ENCODE data around the gene TMC3.
"Not testable (repeated sequence)": the region's sequence is repeated elsewhere in the genome, so short reads cannot be mapped to it uniquely, and the experiment has no call there.

Gene TMC3

DNA sequence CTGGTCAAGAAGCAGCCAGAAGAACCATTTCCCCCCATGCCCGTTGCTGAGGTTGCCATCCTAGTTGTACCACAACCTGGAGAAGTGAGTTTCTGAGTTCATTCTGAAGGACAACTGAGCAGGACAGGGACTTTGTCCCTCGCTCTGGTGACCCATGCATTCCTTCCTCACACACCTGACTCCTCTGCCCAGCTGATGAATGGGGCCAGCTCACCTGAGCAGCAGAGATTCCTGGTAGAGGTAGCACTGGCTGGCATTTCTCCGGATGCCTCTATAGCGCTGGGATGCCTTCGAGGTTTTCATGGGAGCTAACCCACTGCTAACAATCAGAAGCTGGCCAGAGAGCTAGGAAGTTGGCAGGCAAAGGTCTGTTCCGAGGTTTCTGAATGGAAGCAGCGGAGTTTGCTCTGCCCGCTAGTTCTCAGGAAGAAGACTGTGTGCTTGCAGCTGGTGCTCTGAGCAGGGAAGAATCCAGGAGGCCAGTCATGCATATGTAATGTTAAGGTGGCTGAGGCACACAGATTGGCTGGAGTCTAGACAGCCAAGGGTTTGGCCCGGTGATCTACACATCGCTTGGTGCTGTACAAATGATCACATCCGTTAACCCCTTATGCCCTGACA, at the start of gene TMC3:
Gene TMC3 (minus strand): TSS at position 439 of the 621 bp plus-strand sequence. CDS start 136 bp downstream, at position 303.
- H3K36me3 ChIP-seq (ENCODE audit: insufficient read depth, low read length), result no peaks in the 10 kb centered on the region

DNA sequence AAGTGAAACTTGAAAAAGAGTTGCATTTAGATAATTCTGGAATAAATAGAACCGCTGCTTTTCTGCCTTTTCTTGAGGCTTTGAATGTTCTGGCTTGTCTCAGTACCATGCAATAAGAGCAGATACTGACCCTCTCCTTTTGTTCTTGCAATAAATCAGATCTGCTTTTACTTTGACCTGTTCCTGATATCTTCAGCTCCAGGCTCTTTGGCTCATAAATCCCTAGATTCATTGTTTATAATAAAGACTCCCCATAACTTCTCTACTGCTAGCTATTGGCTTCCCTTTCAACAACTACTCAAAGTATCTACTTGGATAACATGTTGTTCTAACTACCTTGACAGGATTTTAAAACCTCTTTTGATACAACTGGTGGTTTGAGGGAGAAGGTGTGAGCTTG, 47.4 kb upstream of the TMC3 start:
- no peaks in the 10 kb centered on the region for H3K36me3 ChIP-seq (ENCODE audit: insufficient read depth, low read length)
- H3K9ac ChIP-seq (ENCODE audit: insufficient read length), result no peak overlapping the region
- TF ChIP-seq POLR2AphosphoS5 (IDR thresholded peaks at IDR 0.05; ENCODE audit: borderline replicate concordance, low read depth, low read length) (no peak), EZH2 (IDR thresholded peaks at IDR 0.05) (no peak), FOXP2 (optimal IDR thresholded peaks at IDR 0.05; ENCODE audit: control extremely low read depth, extremely low read length, insufficient read depth) (no peak)
- no peaks in the 10 kb centered on the region for H3K9me3 ChIP-seq (ENCODE audit: low read depth, low read length)
- H3K27ac ChIP-seq, result no peak overlapping the region
- DNase-seq (ENCODE audit: low read depth, low spot score), result no peak
- H3K4me3 ChIP-seq, result no peak overlapping the region

More for the DNA sequence above, at the start of gene TMC3:
- no peak within 1 kb of the TSS for H3K4me3 ChIP-seq
- DNase-seq (ENCODE audit: low read depth, low spot score), result no peak
- TF ChIP-seq FOXP2 (optimal IDR thresholded peaks at IDR 0.05; ENCODE audit: control extremely low read depth, extremely low read length, insufficient read depth) (no peak), EZH2 (IDR thresholded peaks at IDR 0.05) (no peak), POLR2AphosphoS5 (IDR thresholded peaks at IDR 0.05; ENCODE audit: borderline replicate concordance, low read depth, low read length) (no peak)
- H3K9ac ChIP-seq (ENCODE audit: insufficient read length), result no peak within 1 kb of the TSS
- H3K27ac ChIP-seq, result no peak within 1 kb of the TSS
- no peaks in the 10 kb centered on the region for H3K9me3 ChIP-seq (ENCODE audit: low read depth, low read length)

DNA sequence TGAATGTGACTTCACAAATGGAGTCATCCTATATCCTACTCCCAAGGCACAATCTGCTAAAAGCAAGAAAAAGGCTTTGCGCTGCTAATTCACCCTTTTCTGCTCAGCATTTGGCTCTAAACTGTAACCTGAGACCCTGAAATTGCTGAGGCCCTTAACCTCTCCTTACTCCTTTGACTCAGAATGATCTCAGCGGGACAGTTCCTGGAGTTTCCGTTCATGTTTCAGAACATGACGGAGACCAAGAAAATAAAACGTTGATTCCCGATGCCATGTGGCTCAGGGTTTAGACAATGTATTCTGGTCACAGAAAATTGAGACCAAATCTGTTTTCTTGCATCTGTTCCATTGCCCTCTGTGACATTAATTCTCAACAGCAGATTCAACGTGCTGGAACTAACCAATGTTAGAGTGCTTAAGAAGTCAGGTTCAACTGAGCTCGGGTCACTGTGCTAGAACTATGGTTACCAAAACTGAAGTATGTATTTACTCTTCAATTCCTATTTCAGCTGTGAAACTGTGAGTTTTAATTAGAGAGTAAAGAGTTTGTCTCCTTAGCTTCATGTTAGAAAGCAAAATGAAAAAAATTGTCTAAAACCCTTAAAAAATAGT, 45.4 kb upstream of the TMC3 start:
- DNase-seq (ENCODE audit: low read depth, low spot score), result no peak
- H3K9me3 ChIP-seq (ENCODE audit: low read depth, low read length), result no peaks in the 10 kb centered on the region
- H3K36me3 ChIP-seq (ENCODE audit: insufficient read depth, low read length), result no peaks in the 10 kb centered on the region
- no peak overlapping the region for H3K4me3 ChIP-seq
- TF ChIP-seq FOXP2 (optimal IDR thresholded peaks at IDR 0.05; ENCODE audit: control extremely low read depth, extremely low read length, insufficient read depth), result no peak
- TF ChIP-seq POLR2AphosphoS5 (IDR thresholded peaks at IDR 0.05; ENCODE audit: borderline replicate concordance, low read depth, low read length), result no peak
- no peak for TF ChIP-seq EZH2 (IDR thresholded peaks at IDR 0.05)
- no peak overlapping the region for H3K9ac ChIP-seq (ENCODE audit: insufficient read length)
- no peak overlapping the region for H3K27ac ChIP-seq

DNA sequence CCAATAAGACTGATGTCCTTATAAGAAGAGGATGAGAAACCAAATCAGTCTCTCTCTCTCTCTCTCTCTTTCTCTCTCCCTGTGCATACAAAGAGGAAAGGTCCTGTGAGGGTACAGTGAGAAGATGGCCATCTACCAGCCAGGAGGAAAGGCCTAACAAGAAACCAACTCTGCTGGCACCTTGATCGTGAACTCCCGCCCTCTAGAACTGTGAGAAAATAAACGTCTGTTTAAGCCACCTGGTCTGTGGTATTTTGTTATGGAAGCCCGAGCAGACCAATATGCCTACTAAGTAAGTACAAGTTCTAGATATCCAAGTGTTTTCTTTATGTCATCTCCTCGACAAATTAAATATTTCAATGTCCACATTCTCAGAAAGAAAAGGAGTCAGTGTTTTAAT, 44.9 kb upstream of the TMC3 start:
- DNase-seq (ENCODE audit: low read depth, low spot score), result no peak
- Histone ChIP-seq H3K27ac (no peak overlapping the region), H3K4me3 (no peak overlapping the region), H3K36me3 (ENCODE audit: insufficient read depth, low read length) (no peaks in the 10 kb centered on the region), H3K9ac (ENCODE audit: insufficient read length) (no peak overlapping the region), H3K9me3 (ENCODE audit: low read depth, low read length) (no peaks in the 10 kb centered on the region)
- TF ChIP-seq POLR2AphosphoS5 (IDR thresholded peaks at IDR 0.05; ENCODE audit: borderline replicate concordance, low read depth, low read length) (no peak), FOXP2 (optimal IDR thresholded peaks at IDR 0.05; ENCODE audit: control extremely low read depth, extremely low read length, insufficient read depth) (no peak), EZH2 (IDR thresholded peaks at IDR 0.05) (no peak)

DNA sequence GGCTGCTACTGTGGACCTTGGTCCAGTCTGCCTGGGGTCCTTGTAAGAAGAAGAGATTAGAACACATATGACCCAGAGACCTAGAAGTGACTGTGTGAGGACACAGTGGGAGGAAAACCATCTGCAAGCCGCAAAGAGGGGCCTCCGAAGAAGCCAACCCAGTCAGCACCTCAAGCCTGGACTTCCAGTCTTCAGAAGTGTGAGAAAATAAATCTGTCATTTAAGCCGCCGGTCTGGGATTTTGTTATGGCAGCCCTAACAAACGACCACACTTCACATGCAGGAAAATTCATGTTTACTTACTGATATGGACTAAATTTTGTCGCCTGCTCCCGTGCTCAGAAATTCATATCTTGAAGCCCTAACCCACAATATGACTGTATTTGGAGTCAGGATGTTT, 44.4 kb upstream of the TMC3 start:
- no peak overlapping the region for H3K9ac ChIP-seq (ENCODE audit: insufficient read length)
- H3K27ac ChIP-seq, result no peak overlapping the region
- H3K9me3 ChIP-seq (ENCODE audit: low read depth, low read length), result no peaks in the 10 kb centered on the region
- TF ChIP-seq EZH2 (IDR thresholded peaks at IDR 0.05) (no peak), FOXP2 (optimal IDR thresholded peaks at IDR 0.05; ENCODE audit: control extremely low read depth, extremely low read length, insufficient read depth) (no peak), POLR2AphosphoS5 (IDR thresholded peaks at IDR 0.05; ENCODE audit: borderline replicate concordance, low read depth, low read length) (no peak)
- no peak for DNase-seq (ENCODE audit: low read depth, low spot score)
- H3K4me3 ChIP-seq, result no peak overlapping the region
- H3K36me3 ChIP-seq (ENCODE audit: insufficient read depth, low read length), result no peaks in the 10 kb centered on the region

DNA sequence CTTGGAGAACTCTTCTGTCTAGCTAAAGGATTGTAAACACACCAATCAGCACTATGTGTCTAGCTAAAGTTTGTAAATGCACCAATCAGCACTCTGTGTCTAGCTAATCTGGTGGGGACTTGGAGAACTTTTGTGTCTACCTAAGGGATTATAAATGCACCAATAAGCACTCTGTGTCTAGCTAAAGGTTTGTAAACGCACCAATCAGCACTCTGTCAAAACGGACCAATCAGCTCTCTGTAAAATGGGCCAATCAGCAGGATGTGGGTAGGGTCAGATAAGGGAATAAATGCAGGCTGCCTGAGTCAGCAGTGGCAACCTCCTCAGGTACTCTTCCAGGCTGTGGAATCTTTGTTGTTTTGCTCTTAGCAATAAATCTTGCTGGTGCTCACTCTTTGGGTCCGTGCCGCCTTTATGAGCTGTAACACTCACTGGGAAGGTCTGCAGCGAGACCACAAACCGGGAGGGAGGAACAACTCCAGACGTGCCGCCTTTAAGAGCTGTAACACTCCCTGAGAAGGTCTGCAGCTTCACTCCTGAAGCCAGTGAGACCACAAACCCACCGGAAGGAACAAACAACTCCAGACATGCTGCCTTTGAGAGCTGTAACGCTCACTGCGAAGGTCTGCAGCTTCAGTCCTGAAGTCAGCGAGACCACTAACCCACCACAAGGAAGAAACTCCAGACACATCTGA, 40.4 kb upstream of the TMC3 start:
- H3K9ac ChIP-seq (ENCODE audit: insufficient read length); H3K36me3 ChIP-seq (ENCODE audit: insufficient read depth, low read length); H3K27ac ChIP-seq; H3K9me3 ChIP-seq (ENCODE audit: low read depth, low read length); H3K4me3 ChIP-seq; DNase-seq (ENCODE audit: low read depth, low spot score): not testable (repeated sequence)

DNA sequence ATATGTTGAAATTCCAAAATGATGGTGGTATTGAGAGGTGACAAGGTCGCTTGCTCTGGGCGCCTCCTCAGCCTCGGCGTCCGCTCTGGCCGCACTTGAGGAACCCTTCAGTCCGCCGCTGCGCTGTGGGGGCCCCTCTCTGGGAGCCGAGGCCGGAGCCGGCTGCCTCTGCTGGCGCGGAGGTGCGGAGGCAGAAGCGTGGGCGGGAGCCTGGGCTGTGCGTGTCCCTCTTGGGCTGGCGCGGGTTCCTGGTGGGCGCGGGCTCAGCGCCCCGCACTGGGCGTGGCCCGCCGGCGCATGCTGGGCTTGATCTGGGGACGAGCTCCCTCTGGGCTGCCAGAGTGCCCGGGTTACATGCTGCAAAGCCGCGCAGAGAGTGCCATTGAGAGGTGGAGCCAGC, 39.8 kb upstream of the TMC3 start:
- H3K27ac ChIP-seq, result no peak overlapping the region
- no peak for DNase-seq (ENCODE audit: low read depth, low spot score)
- TF ChIP-seq POLR2AphosphoS5 (IDR thresholded peaks at IDR 0.05; ENCODE audit: borderline replicate concordance, low read depth, low read length) (no peak), FOXP2 (optimal IDR thresholded peaks at IDR 0.05; ENCODE audit: control extremely low read depth, extremely low read length, insufficient read depth) (no peak), EZH2 (IDR thresholded peaks at IDR 0.05) (no peak)
- H3K9me3 ChIP-seq (ENCODE audit: low read depth, low read length), result no peaks in the 10 kb centered on the region
- H3K36me3 ChIP-seq (ENCODE audit: insufficient read depth, low read length), result no peaks in the 10 kb centered on the region
- no peak overlapping the region for H3K4me3 ChIP-seq
- no peak overlapping the region for H3K9ac ChIP-seq (ENCODE audit: insufficient read length)

DNA sequence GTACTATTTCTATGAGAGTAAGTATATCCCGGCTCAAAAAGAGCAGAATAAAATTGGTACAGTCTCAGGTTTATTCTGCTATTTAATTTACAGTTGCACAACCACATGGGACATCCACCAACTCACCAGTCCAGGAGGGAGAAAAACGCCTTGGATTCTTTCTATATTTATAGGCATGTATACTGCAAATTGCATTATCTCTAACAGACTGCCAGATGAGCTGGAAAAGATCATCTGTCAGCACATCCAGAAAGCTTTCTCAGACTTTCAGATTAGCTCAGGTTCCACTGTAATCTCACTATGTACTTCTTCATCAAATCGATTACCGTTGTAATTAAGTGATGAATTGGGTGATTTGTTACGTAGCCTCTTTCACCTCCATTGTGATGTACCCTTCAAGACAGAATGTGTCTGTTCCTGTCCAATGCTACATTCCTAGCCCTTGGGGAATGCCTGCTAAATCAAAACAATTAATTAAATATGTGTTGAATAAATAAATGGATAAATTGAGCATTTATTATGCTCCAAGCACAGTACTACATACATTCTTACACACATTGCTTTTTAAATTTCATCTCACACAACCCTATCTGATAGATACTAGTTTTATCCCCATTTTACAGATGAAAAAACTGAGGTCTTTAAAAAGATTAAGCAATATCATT, 38.1 kb upstream of the TMC3 start:
- Histone ChIP-seq H3K36me3 (ENCODE audit: insufficient read depth, low read length) (no peaks in the 10 kb centered on the region), H3K4me3 (no peak overlapping the region), H3K27ac (no peak overlapping the region), H3K9ac (ENCODE audit: insufficient read length) (no peak overlapping the region), H3K9me3 (ENCODE audit: low read depth, low read length) (no peaks in the 10 kb centered on the region)
- DNase-seq (ENCODE audit: low read depth, low spot score), result no peak
- TF ChIP-seq POLR2AphosphoS5 (IDR thresholded peaks at IDR 0.05; ENCODE audit: borderline replicate concordance, low read depth, low read length), result no peak
- no peak for TF ChIP-seq EZH2 (IDR thresholded peaks at IDR 0.05)
- TF ChIP-seq FOXP2 (optimal IDR thresholded peaks at IDR 0.05; ENCODE audit: control extremely low read depth, extremely low read length, insufficient read depth), result no peak

Data from SK-N-MC (cell line).